SKM-1 treated with dmso at 0.1 percent for 144 hours (cell line): ENCODE measurements around the gene RAB28.
"Not testable (repeated sequence)": the region's sequence is repeated elsewhere in the genome, so short reads cannot be mapped to it uniquely, and the experiment has no call there.

Source experiments
- DNase-seq: peaks from one replicate; lab custom pipeline; 2025; ENCODE audit not compliant: unreplicated experiment; lab: John Stamatoyannopoulos, UW

RAB28 gene

GRCh38 chr4:13452927-13453579 lies 31.1 kb downstream of the RAB28 start:
- no peak for DNase-seq

- DNase-seq = no peak
Measured at GRCh38 chr4:13449590-13449989, 34.5 kb downstream of the RAB28 start.

GRCh38 chr4:13445841-13446790 lies 38.0 kb downstream of the RAB28 start:
- DNase-seq = no peak

- no peak for DNase-seq
Measured at GRCh38 chr4:13441506-13441905, 42.6 kb downstream of the RAB28 start.

- DNase-seq = no peak
Measured at GRCh38 chr4:13436962-13437361, 47.2 kb downstream of the RAB28 start.

GRCh38 chr4:13432453-13432852 lies 51.7 kb downstream of the RAB28 start:
- DNase-seq = no peak

- DNase-seq = no peak
Measured at GRCh38 chr4:13430834-13431568, 53.1 kb downstream of the RAB28 start.

- DNase-seq = no peak
Measured at GRCh38 chr4:13427599-13428325, 56.4 kb downstream of the RAB28 start.

GRCh38 chr4:13415068-13415785 lies 68.9 kb downstream of the RAB28 start:
- no peak for DNase-seq

GRCh38 chr4:13413729-13414437 lies 70.3 kb downstream of the RAB28 start:
- no peak for DNase-seq

GRCh38 chr4:13411942-13412341 lies 72.2 kb downstream of the RAB28 start:
- no peak for DNase-seq

GRCh38 chr4:13409324-13409723 lies 74.8 kb downstream of the RAB28 start:
- no peak for DNase-seq

- not testable (repeated sequence) for DNase-seq
Measured at GRCh38 chr4:13406156-13406555, 78.0 kb downstream of the RAB28 start.

GRCh38 chr4:13403833-13404232 lies 80.3 kb downstream of the RAB28 start:
- DNase-seq = no peak

GRCh38 chr4:13403326-13403725 lies 80.8 kb downstream of the RAB28 start:
- DNase-seq = no peak

GRCh38 chr4:13399257-13399656 lies 84.9 kb downstream of the RAB28 start:
- DNase-seq = no peak

- DNase-seq = no peak
Measured at GRCh38 chr4:13396161-13396560, 88.0 kb downstream of the RAB28 start.

- DNase-seq = not testable (repeated sequence)
Measured at GRCh38 chr4:13389901-13390300, 94.2 kb downstream of the RAB28 start.

GRCh38 chr4:13386405-13387107 lies 97.6 kb downstream of the RAB28 start:
- no peak for DNase-seq
